Stimulated activated CD4-positive, alpha-beta T cell treated with anti-CD3 and anti-CD28 coated beads, Interleukin-1b, Interleukin-23, amount 100 ng/mL, for 4 hours (primary cell): ENCODE measurements around the gene ATP1B2.
A peak's percentile ranks its signal among the peaks of the same experiment; 100 is the strongest.
"Not testable (repeated sequence)": the region's sequence is repeated elsewhere in the genome, so short reads cannot be mapped to it uniquely, and the experiment has no call there.

Experiments used
- DNase-seq, 2 donors: peaks; one replicate each; pipeline ENCODE4 v3.0.0-alpha.2; 2020; ENCODE audit warnings: low read depth in 2 of 2

Gene ATP1B2

GRCh38 chr17:7634384-7634783 is 16.3 kb upstream of the ATP1B2 start:
- no peak for DNase-seq

DNA sequence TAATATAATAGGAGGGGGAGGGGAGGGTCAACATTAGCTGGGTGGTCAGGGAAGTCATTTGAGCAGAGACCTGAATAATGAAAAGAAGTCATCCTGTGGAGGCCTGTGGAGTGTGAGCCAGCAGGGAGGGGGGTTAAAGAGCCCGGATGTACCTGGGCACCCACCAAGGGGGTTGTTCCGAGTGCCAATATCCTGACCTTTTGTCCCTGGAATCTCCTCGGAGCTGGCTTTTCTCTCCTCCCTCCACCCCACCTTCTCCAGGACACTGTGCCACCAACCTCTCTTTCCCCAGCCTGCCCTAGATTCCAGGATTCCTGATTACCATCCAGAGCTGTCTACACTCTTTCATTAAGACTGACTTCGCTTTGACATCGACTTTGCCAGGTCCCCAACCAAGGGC is 14.6 kb upstream of the ATP1B2 start:
- DNase-seq, result no peak

- DNase-seq, result no peak
Observed at GRCh38 chr17:7640783-7641182, 9.9 kb upstream of the ATP1B2 start.

GRCh38 chr17:7641635-7642034 is 9.1 kb upstream of the ATP1B2 start:
- not testable (repeated sequence) for DNase-seq

DNA sequence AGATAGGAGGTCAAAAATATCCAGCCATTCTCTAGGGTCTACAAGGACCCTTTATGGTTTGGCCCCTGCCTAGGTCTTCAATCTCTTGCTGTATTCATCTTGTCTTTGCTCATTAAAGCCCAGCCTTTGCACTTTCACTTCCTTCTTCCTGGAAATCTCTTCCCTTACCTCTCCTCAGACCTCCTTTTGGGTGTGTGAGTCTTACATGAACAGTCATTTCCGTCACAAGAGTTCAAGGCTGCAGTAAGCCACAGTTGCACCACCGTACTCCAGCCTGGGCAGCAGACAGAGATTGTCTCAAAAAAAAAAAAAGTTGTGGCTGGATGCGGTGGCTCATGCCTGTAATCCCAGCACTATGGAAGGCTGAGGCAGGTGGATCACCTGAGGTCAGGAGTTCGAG is 6.0 kb upstream of the ATP1B2 start:
- no peak for DNase-seq

GRCh38 chr17:7646457-7646856 is 4.3 kb upstream of the ATP1B2 start:
- no peak for DNase-seq

- no peak for DNase-seq
Observed at GRCh38 chr17:7647018-7647417, 3.7 kb upstream of the ATP1B2 start.

GRCh38 chr17:7651097-7651664 is 455 bp downstream of the ATP1B2 start:
- DNase-seq, result no peak

- no peak for DNase-seq
Observed at GRCh38 chr17:7651665-7652387, 1.1 kb downstream of the ATP1B2 start.

DNA sequence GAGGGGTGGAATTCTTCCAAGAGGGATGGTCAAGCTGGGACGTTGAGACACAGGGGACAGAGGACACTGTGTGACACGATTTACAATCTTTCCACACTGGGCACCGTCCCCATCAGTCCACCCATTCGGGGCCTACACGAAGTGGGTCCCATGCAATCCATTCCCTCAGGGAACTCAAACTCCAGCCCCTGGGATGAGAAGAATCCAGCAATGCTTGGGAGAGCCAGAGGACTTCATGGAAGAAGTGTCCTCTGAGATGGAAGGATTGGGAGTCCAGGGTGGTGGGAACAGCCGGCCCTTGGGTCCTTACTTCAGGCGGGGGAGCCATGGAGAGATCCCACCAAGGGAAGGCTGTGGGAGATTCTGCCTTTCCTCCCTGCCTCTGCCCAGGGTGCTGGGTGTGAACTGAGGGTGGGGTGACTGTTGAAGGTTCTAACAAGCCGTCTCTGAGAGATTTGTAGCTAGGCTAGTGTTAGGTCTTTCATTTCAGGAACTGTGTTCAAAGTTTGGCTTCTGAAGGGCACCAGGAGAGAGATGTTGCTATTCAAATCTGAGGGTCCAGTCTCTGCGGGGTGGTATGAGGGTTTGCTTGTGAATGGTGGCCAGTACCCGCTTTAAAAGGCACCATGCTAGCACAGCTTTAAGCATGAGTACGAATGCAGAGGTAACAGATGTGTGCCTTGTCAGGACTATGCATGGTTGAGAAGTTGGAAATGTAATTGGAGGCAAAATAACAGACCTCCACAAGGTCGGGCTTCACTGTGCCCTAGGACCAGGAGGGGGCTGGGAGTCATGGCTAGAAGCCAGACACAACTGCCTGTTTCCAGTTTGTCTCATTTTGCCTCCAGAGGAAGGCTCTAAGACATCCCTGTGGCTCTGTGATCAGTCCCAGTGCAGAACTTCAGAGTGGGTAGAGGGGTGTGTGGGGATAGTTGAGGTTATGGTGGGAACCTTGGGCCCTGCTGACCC is 1.9 kb downstream of the ATP1B2 start:
- no peak for DNase-seq

DNA sequence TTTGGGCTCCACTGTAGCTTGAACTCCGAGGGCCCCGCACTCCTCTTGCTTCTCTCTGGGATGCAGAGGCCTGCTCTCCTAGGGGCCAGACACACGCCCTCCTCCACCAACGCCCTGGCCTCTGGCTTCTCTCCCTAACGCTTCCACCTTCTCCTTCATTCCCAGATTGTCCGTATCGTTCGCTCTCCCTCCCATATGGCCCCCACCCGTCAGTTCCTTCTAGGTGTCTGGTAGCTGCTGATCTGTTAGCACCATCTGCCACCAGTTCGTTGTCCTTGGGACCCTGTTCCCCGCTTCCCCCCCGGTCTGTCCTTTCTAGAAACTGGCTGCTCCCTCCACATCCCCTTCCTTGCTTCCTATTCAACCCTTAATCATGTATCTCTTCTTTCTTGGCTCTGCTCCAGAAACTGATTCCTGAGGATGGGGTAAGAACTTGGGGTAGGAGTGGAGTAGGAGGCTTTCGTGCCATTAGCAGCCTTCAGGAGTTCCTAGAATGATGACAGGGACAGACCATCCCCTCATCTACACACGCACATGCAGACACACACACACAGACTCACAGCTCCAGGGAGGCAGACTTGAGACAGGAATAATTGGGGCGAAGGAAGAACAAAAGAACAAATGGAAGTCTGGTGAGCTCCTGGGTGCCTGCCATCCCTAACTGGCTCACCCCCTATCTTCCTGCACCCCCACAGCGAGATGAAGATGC is 4.3 kb downstream of the ATP1B2 start:
- DNase-seq, result no peak

DNA sequence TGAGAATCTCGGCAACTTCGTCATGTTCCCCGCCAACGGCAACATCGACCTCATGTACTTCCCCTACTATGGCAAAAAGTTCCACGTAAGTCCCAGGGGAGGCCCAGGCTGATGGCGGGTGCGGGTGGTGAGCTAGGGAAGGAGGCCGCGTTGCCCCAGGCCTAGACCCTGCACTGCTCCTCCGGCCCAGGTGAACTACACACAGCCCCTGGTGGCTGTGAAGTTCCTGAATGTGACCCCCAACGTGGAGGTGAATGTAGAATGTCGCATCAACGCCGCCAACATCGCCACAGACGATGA is 4.8 kb downstream of the ATP1B2 start:
- no peak for DNase-seq

- DNase-seq, result no peak
Observed at GRCh38 chr17:7656958-7657609, 6.4 kb downstream of the ATP1B2 start.

- no peak for DNase-seq
Observed at GRCh38 chr17:7667656-7668406, 17.1 kb downstream of the ATP1B2 start.

DNA sequence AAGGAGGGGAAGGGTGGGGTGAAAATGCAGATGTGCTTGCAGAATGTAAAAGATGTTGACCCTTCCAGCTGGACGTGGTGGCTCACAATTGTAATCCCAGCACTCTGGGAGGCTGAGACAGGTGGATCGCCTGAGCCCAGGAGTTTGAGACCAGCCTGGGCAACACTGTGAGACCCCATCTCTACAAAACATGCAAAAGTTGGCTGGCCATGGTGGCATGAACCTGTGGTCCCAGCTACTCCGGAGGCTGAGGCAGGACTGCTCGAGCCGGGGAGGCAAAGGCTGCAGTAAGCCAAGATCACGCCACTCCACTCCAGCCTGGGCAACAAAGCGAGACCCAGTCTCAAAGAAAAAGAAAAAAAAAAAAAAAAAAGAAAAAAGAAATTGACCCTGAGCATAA is 17.8 kb downstream of the ATP1B2 start:
- DNase-seq, result no peak

- peak in 1 of 2 donors; percentile 21 for DNase-seq
Observed at GRCh38 chr17:7673239-7673638, 22.5 kb downstream of the ATP1B2 start.

GRCh38 chr17:7674934-7675333 is 24.2 kb downstream of the ATP1B2 start:
- DNase-seq, result no peak

GRCh38 chr17:7676533-7676932 is 25.8 kb downstream of the ATP1B2 start:
- DNase-seq, result no peak

DNA sequence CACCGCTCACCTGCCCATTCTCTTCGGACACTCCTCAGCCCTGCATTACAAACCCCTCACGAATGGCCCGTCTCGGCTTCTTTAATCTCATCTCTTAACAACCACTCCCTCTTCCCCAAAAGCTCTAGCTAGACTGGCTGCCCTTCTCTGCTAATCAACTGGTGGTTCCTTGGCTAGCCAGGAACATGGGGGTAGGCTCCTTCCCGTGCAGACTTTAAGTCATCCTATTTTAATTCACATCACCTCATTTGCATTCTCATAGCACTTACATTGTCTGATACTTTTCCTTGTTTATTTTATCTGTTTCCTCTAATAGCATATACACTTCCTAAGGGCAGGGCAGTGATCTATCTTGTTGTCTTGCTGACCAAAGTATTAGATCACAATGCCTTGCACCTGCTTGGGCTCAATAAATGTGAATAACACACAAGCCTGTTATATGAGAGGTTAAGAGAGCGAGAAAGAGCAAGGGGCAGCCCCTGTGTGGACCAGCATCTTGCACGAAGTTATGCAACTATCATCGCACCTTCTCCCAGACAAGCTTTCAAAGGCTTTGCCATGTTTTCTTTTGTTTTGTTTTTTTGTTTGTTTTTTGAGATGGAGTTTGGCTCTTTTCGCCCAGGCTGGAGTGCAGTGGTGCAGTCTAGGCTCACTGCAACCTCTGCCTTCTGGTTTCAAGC is 26.8 kb downstream of the ATP1B2 start:
- no peak for DNase-seq

DNA sequence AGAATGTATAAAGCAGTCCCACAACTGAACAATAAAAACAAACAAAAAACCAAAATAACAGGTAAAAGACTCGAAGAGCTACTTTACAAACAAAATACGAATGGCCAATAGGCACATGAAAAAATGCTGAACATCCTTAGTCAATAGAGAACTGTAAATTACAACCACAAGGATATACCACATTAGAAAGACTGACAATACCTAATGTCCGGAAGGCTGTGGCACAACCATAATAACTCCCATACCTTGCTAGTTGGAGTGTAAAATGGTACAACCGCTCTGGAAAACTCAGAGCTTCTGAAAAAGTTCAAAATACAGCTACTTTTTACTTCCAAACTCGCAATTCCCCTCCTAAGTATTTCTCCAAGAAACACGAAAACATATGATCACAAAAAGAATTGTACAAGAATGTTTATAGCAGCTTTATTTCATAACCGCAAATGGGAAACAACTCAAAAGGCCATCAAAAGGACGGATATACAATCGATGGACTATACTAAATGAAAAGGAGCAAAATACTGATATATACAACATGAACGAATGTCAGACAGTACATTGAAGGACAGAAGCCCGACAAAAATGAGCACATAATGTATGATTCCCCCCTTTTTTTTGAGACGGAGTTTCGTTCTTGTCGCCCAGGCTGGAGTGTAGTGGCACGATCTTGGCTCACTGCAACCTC is 34.3 kb downstream of the ATP1B2 start:
- no peak for DNase-seq
